NB4 (cell line): Measurements from ENCODE around the gene MFSD2A.
"Not testable (repeated sequence)": the region's sequence is repeated elsewhere in the genome, so short reads cannot be mapped to it uniquely, and the experiment has no call there.

Experiments used
- DNase-seq: peaks from one replicate; pipeline ENCODE4 v3.0.0; 2010; ENCODE audit warnings: low read depth
- H3K4me3 ChIP-seq: one replicate; pipeline ENCODE4 v1.5.1; 2011; ENCODE audit warnings: mild to moderate bottlenecking, low read depth, low read length, moderate library complexity
- CTCF ChIP-seq: IDR thresholded peaks from one replicate; pipeline ENCODE4 v1.5.1; 2012; ENCODE audit warnings: low read depth, low read length
- MAX ChIP-seq: IDR thresholded peaks from 2 replicates; pipeline ENCODE4 v1.6.1; 2011; ENCODE audit warnings: low read depth, low read length
- MYC ChIP-seq: IDR thresholded peaks from 2 replicates; pipeline ENCODE4 v1.6.1; 2011; ENCODE audit warnings: low read depth, low read length
- POLR2A ChIP-seq: IDR thresholded peaks from 2 replicates; pipeline ENCODE4 v1.6.1; 2011; ENCODE audit warnings: mild to moderate bottlenecking; ENCODE audit not compliant: insufficient read length; ENCODE audit errors: extremely low read depth

The MFSD2A gene

GRCh38 chr1:39959651-39960333 lies 4.8 kb downstream of the MFSD2A start:
- TF ChIP-seq MYC: no peak
- no peak for TF ChIP-seq MAX
- no peak for TF ChIP-seq CTCF
- no peak for TF ChIP-seq POLR2A
- no peak for DNase-seq
- H3K4me3 ChIP-seq: no peak overlapping the region

GRCh38 chr1:39960431-39960958 lies 5.5 kb downstream of the MFSD2A start:
- H3K4me3 ChIP-seq: no peak overlapping the region
- DNase-seq: peak; percentile 85
- TF ChIP-seq MYC (peak; percentile 94), CTCF (no peak), POLR2A (no peak), MAX (peak; percentile 95)

- DNase-seq: no peak
- TF ChIP-seq MAX (no peak), POLR2A (no peak), MYC (no peak), CTCF (no peak)
- no peak overlapping the region for H3K4me3 ChIP-seq
These were observed 7.5 kb downstream of the MFSD2A start for GRCh38 chr1:39962450-39962825.

GRCh38 chr1:39962964-39963363 lies 8.0 kb downstream of the MFSD2A start:
- not testable (repeated sequence) for H3K4me3 ChIP-seq, DNase-seq

- DNase-seq: no peak
- TF ChIP-seq MAX (no peak), MYC (no peak), POLR2A (no peak), CTCF (no peak)
- H3K4me3 ChIP-seq: no peak overlapping the region
These were observed 9.6 kb downstream of the MFSD2A start for GRCh38 chr1:39964552-39964951.

GRCh38 chr1:39965044-39965443 lies 10.1 kb downstream of the MFSD2A start:
- no peak overlapping the region for H3K4me3 ChIP-seq
- DNase-seq: no peak
- TF ChIP-seq MYC (no peak), MAX (no peak), POLR2A (no peak), CTCF (no peak)
